ENCODE results near the gene TEX51.
A peak's percentile ranks its signal among the peaks of the same experiment; 100 is the strongest.

TEX51 gene

DNA sequence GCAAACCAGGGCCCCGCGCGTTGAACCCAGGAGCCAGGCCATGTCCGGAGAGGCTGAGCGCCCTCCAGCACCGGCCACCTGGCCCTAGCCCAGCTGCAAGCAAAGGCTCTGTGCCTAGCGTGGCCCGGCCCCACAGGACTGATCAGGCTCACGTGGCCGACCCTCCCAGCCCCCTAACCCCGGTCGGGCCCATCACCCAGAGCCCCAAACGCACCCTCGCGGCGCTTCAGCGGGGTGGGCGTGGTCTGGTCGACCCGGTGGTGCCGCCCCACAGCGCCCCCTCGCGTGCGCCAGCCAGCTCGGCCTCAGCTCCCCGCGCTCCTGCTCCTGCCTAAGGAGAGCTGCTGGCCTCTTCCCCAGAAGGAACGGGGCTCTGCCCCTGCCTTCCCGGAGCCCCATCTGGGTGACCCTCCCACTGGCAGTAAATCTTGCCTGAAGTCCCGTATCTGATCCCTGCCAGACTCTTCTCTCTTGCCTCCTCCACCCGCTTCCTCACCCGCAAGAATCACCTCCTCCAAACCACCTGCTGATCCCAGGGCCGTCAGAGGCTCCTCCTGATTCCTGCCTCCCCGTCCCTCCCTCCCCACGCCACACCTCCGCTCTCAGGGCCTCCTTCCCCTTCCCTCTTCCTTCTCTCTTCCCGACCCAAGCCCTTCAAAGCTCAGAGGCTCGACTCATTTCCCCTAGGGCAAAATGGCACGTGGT lies 12.3 kb upstream of the TEX51 start:
- no peak overlapping the region for H3K4me3 ChIP-seq (ENCODE audit: low read depth, low read length)
- DNase-seq (ENCODE audit: low read depth) = peak; percentile 64
- TF ChIP-seq, protein P1, sequence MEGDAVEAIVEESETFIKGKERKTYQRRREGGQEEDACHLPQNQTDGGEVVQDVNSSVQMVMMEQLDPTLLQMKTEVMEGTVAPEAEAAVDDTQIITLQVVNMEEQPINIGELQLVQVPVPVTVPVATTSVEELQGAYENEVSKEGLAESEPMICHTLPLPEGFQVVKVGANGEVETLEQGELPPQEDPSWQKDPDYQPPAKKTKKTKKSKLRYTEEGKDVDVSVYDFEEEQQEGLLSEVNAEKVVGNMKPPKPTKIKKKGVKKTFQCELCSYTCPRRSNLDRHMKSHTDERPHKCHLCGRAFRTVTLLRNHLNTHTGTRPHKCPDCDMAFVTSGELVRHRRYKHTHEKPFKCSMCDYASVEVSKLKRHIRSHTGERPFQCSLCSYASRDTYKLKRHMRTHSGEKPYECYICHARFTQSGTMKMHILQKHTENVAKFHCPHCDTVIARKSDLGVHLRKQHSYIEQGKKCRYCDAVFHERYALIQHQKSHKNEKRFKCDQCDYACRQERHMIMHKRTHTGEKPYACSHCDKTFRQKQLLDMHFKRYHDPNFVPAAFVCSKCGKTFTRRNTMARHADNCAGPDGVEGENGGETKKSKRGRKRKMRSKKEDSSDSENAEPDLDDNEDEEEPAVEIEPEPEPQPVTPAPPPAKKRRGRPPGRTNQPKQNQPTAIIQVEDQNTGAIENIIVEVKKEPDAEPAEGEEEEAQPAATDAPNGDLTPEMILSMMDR (IDR thresholded peaks at IDR 0.05; ENCODE audit: insufficient read depth, low read depth, low read length, missing control alignments) = peak; percentile 71

- no peak for DNase-seq (ENCODE audit: low read depth)
- H3K4me3 ChIP-seq (ENCODE audit: low read depth, low read length) = no peak overlapping the region
- TF ChIP-seq, protein P1 (IDR thresholded peaks at IDR 0.05; ENCODE audit: insufficient read depth, low read depth, low read length, missing control alignments) = no peak
Measured at GRCh38 chr2:126886916-126887280, 11.8 kb upstream of the TEX51 start.

DNA sequence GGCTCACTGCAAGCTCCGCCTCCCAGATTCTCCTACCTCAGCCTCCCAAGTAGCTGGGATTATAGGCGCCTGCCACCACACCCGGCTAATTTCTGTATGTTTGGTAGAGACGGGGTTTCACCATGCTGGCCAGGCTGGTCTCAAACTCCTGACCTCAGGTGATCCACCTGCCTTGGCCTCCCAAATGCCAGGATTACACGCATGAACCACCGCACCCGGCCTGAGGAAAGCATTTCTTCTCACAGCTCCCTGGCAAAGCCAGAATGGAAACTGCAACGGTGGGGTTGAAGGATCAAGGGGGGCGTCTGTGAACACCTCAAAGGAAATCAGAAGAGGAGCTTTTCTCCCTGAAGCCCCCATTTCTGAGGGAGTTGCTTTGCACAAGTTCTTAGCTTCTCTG lies 11.2 kb upstream of the TEX51 start:
- no peak for DNase-seq (ENCODE audit: low read depth)
- TF ChIP-seq, protein P1 (IDR thresholded peaks at IDR 0.05; ENCODE audit: insufficient read depth, low read depth, low read length, missing control alignments) = no peak
- no peak overlapping the region for H3K4me3 ChIP-seq (ENCODE audit: low read depth, low read length)

DNA sequence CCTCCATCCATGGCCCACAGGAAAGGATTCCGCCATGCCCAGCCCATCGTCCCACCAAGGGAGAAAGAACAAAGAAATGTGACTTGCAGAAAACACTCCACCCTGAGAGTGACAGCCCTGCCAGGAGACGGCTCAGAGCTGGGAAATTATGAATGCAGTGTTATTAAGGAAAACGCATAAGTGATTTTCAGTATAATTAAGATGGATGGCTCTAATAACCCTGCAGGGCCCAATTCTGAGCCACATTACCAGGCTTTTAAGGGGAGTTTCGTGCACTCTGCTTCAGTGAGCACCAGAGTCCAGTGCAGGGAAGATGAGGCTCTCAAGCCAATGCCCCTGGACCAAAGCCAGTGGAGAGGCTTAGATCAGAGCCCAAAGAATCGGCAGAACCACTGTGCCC lies 10.6 kb upstream of the TEX51 start:
- no peak overlapping the region for H3K4me3 ChIP-seq (ENCODE audit: low read depth, low read length)
- TF ChIP-seq, protein P1 (IDR thresholded peaks at IDR 0.05; ENCODE audit: insufficient read depth, low read depth, low read length, missing control alignments) = no peak
- DNase-seq (ENCODE audit: low read depth) = no peak

DNA sequence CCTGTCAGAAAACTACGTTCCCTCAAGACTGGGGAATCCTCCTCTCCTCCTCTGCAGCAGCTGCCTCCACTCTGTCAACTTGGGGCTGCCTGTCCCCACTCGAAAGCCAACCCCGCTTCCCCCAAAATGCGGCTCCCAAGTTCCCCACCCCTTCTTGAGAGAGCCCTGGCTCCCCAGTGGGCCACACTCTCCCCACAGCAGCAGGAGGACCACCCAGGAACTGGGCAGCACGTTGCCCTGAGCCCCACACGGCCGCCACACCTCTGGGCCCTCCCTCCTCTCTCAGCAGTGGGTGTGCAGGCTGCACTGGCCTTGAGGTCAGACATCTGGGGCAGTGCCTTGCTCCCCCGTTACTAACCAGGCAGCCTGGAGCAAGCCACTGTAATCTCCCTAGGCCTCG lies 9.6 kb upstream of the TEX51 start:
- H3K4me3 ChIP-seq (ENCODE audit: low read depth, low read length) = no peak overlapping the region
- TF ChIP-seq, protein P1 (IDR thresholded peaks at IDR 0.05; ENCODE audit: insufficient read depth, low read depth, low read length, missing control alignments) = no peak
- DNase-seq (ENCODE audit: low read depth) = no peak

- no peak for DNase-seq (ENCODE audit: low read depth)
- TF ChIP-seq, protein P1 (IDR thresholded peaks at IDR 0.05; ENCODE audit: insufficient read depth, low read depth, low read length, missing control alignments) = no peak
- no peak overlapping the region for H3K4me3 ChIP-seq (ENCODE audit: low read depth, low read length)
Measured at GRCh38 chr2:126889496-126890135, 9.1 kb upstream of the TEX51 start.

DNA sequence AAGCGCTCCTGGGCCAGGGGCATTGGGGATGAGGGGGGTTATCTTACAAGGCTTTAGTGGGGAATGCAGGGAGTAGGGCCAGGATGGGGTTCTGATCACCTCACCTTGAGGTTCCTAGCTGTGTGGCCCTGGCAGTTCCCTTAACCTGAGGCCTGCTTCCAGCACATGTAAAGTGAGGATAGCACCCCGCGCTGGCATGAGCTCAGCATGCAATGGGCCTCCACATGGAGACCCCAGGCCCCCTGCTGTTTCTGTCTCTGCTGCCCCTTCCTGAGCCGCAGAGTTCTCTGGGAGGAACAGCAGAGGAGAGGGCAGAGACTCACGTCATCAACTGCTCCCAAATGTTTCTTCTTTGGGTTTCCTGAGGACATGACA lies 8.6 kb upstream of the TEX51 start:
- no peak for DNase-seq (ENCODE audit: low read depth)
- TF ChIP-seq, protein P1 (IDR thresholded peaks at IDR 0.05; ENCODE audit: insufficient read depth, low read depth, low read length, missing control alignments) = no peak
- H3K4me3 ChIP-seq (ENCODE audit: low read depth, low read length) = no peak overlapping the region
